ENCODE data around the gene KIF3B.

- TF ChIP-seq, protein P1, sequence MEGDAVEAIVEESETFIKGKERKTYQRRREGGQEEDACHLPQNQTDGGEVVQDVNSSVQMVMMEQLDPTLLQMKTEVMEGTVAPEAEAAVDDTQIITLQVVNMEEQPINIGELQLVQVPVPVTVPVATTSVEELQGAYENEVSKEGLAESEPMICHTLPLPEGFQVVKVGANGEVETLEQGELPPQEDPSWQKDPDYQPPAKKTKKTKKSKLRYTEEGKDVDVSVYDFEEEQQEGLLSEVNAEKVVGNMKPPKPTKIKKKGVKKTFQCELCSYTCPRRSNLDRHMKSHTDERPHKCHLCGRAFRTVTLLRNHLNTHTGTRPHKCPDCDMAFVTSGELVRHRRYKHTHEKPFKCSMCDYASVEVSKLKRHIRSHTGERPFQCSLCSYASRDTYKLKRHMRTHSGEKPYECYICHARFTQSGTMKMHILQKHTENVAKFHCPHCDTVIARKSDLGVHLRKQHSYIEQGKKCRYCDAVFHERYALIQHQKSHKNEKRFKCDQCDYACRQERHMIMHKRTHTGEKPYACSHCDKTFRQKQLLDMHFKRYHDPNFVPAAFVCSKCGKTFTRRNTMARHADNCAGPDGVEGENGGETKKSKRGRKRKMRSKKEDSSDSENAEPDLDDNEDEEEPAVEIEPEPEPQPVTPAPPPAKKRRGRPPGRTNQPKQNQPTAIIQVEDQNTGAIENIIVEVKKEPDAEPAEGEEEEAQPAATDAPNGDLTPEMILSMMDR (IDR thresholded peaks at IDR 0.05): no peak
- TF ChIP-seq POLR2AphosphoS5 (IDR thresholded peaks at IDR 0.05) (no peak), POLR2A (IDR thresholded peaks at IDR 0.05) (no peak)
These were observed 32.5 kb upstream of the KIF3B start for GRCh38 chr20:32244959-32245358.
